ENCODE data around the gene GRB10.

DNA sequence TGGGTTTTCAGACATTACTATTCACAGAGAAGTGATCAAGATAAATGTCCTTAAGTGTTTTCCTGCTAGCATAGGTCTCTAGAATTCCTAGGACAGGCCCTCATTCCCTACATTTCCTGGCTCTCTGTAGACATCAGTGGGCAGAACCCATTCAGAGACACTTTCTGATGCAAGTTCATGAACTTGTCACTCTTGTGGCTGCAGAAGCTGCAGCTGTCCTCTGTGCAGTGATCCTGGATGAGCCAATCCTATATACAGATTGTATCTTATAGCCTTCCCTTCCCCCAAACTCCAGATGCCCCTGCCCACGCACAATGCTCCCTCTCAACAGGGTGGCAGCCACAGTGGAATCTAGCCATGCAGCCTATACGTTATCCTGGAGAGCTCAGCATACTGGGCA, 12.6 kb upstream of the GRB10 start:
- TF ChIP-seq CTCF (IDR thresholded peaks at IDR 0.05 in 4 of 5, conservative IDR thresholded peaks at IDR 0.05 in 1 of 5) (no peak), POLR2A (IDR thresholded peaks at IDR 0.05) (no peak)
